Activated CD8-positive, alpha-beta T cell treated with anti-CD3 and anti-CD28 coated beads for 36 hours (primary cell): ENCODE measurements around the gene FAM20C. TPM values are rescaled to one million over a fixed set of nuclear protein-coding genes. Genes with fewer than 3 reads are reported as not detected.

Source experiments
- ATAC-seq: fragments of 200-7000 bp; cut with Tn5 transposase; one replicate; pipeline ENCODE4 v1.10.0; 2021; ENCODE audit warnings: mild to moderate bottlenecking, moderate library complexity
- CTCF ChIA-PET: fragments of 350-600 bp; sonication (Branson Sonifier 250); formaldehyde crosslinking; loops from one replicate; lab custom pipeline; 2021; ENCODE audit warnings: antibody characterized with exemption; lab: Charles Lee
- POLR2A ChIA-PET: fragments of 350-600 bp; sonication (Branson Sonifier 250); formaldehyde crosslinking; loops from one replicate; lab custom pipeline; 2021; ENCODE audit warnings: antibody characterized with exemption; lab: Charles Lee
- DNase-seq: peaks from one replicate; pipeline ENCODE4 v3.0.0-alpha.2; 2020
- H3K27ac Mint-ChIP-seq: one replicate; pipeline ENCODE4 v1.8.0; 2021; ENCODE audit warnings: mild to moderate bottlenecking, mixed read lengths
- H3K27me3 Mint-ChIP-seq: one replicate; pipeline ENCODE4 v1.8.0; 2021; ENCODE audit warnings: mixed read lengths
- H3K36me3 Mint-ChIP-seq: one replicate; pipeline ENCODE4 v1.8.0; 2021; ENCODE audit warnings: low read depth, mixed read lengths
- H3K4me1 Mint-ChIP-seq: one replicate; pipeline ENCODE4 v1.8.0; 2021; ENCODE audit warnings: low read depth, mixed read lengths
- H3K4me3 Mint-ChIP-seq: one replicate; pipeline ENCODE4 v1.8.0; 2021; ENCODE audit warnings: mild to moderate bottlenecking, moderate library complexity, mixed read lengths
- H3K9me3 Mint-ChIP-seq: one replicate; pipeline ENCODE4 v1.8.0; 2021; ENCODE audit warnings: mixed read lengths
- intact Hi-C: fragments of 100-400 bp; cut with micrococcal nuclease; formaldehyde crosslinking; loops from one replicate; pipeline ENCODE4 v1.10.0; 2022
- total RNA-seq, 2 experiments: library from RNA; stranded (reverse); gene quantifications; one replicate each; pipeline ENCODE4 v1.2.3, GENCODE V29; 2021
- TF ChIP-seq, protein P1 (sequence below): fragments of 200-600 bp; IDR thresholded peaks from one replicate; pipeline ENCODE4 v1.8.0; 2022; ENCODE audit warnings: antibody characterized with exemption, mild to moderate bottlenecking

Gene FAM20C
- total RNA-seq, 2 experiments from 2014 or later: 0.29 to 1.1 TPM

DNA sequence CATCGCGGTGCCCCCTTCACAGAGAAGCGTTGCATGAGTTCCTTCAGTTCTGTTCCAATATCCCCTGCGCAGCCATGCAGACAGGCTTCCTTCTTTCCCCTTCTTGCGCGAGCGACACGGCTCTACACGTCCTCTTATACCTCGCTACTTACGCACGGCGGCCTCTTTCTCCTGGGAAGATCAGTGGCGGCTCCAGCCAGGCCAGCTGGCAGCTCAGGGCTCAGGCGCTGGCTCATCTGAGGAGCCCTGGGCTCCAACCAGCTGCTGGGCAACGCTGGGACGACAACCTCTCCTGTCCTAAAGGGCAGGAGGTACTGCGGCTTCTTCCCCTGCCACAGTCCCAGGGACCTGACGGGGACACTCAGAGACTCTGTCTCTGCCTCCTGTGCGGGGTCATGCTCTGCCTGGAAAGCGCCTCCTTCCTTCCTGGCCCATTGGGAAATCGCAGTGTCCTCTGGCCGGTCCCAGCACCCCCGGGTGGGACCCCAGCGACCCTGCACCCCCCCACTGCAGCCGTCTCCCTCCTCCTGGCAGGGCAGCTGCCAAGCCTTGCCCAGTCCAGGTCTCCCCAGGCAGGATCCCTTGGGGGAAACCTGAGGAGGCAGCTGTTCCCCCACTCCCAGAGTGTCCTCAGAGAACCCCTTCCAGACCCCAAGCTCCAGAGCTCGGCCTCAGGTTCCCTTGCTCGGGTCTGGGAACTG, 5.0 kb upstream of the FAM20C start:
- TF ChIP-seq, protein P1, sequence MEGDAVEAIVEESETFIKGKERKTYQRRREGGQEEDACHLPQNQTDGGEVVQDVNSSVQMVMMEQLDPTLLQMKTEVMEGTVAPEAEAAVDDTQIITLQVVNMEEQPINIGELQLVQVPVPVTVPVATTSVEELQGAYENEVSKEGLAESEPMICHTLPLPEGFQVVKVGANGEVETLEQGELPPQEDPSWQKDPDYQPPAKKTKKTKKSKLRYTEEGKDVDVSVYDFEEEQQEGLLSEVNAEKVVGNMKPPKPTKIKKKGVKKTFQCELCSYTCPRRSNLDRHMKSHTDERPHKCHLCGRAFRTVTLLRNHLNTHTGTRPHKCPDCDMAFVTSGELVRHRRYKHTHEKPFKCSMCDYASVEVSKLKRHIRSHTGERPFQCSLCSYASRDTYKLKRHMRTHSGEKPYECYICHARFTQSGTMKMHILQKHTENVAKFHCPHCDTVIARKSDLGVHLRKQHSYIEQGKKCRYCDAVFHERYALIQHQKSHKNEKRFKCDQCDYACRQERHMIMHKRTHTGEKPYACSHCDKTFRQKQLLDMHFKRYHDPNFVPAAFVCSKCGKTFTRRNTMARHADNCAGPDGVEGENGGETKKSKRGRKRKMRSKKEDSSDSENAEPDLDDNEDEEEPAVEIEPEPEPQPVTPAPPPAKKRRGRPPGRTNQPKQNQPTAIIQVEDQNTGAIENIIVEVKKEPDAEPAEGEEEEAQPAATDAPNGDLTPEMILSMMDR: no peak
- CTCF ChIA-PET: no interaction called here
- H3K36me3 Mint-ChIP-seq: no peaks in the 10 kb centered on the region

DNA sequence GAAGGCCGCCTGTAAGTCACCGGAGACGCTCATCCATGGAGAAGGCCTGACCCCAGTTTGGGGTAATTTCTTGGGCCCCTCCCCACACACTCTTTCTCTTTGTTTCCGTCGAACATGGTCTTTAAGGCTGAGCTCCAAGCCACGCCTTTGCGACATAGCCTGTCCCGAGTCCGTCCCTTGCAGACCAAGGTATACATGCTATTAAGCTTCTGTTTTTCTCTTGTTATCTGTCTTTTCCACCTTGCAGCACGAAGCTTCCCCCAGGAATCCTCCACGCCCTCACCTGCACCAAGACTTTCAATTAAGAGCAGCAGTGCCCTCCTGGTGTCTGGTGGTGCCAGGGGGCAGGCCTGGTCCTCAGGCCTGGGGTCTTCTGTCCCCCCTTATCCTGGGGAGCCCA, 4.2 kb upstream of the FAM20C start:
- no peak for ATAC-seq
- Mint-ChIP-seq H3K4me3 (no peak overlapping the region), H3K4me1 (peaks cover 3% of the 10 kb centered on the region), H3K36me3 (no peaks in the 10 kb centered on the region), H3K27ac (no peak overlapping the region), H3K9me3 (no peaks in the 10 kb centered on the region), H3K27me3 (peaks cover 20% of the 10 kb centered on the region)
- intact Hi-C loops: no loop called here
- ChIA-PET CTCF (no interaction called here), POLR2A (interaction anchor here (1.5 kb wide), 1 partner anchor 38 kb away, joined by 3 read pairs; no protein-coding TSS in a partner anchor)
- no peak for DNase-seq
- TF ChIP-seq, protein P1: no peak

More for the DNA sequence above, 5.0 kb upstream of the FAM20C start:
- H3K9me3 Mint-ChIP-seq: no peaks in the 10 kb centered on the region
- no peak overlapping the region for H3K27ac Mint-ChIP-seq
- DNase-seq: no peak
- intact Hi-C loops: no loop called here
- H3K27me3 Mint-ChIP-seq: peaks cover 20% of the 10 kb centered on the region
- no peak for ATAC-seq
- H3K4me3 Mint-ChIP-seq: no peak overlapping the region
- POLR2A ChIA-PET: interaction anchor here (0.8 to 1.2 kb wide), 2 partner anchors 9 to 20 kb away, joined by 3 to 4 read pairs; no protein-coding TSS in a partner anchor
- H3K4me1 Mint-ChIP-seq: peaks cover 3% of the 10 kb centered on the region

DNA sequence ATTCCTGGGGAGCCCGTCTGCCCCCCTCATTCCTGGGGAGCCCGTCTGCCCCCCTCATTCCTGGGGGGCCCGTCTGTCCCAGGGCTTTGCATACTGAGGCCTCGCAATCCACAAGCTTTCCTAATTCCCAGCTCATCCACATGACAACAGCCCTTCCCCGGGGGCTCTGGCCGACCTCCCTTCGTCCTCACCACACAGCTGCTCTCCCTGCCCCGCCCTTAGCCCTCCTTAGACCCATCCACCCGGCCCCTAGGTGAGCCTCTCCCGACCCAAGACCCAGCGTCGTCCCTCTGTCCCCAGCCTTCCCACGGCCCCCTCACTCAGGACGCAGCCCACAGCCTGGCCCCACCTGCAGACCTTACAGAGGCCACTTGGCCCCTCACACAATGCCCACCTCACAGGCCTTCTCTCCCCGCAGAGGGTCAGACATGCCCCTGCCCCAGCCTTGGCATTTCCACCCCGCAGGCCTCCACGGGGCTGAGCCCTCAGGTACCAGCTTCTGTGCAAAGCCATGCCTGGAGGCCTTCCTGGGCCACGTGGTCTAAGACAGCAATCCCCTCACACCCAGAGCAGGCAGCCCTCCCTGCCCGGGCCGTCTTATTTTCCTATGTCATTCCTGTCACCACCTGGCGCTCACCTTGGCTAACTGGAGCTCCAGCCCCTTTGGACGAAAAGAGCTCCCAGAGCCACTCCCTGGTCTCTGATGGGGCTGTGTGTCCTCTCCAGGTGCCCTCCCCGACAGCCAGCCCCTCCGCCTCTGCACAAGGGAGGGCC, 3.5 kb upstream of the FAM20C start:
- Mint-ChIP-seq H3K9me3 (no peaks in the 10 kb centered on the region), H3K4me3 (no peak overlapping the region), H3K27me3 (peaks cover 24% of the 10 kb centered on the region), H3K4me1 (peaks cover 3% of the 10 kb centered on the region), H3K27ac (no peak overlapping the region), H3K36me3 (no peaks in the 10 kb centered on the region)
- CTCF ChIA-PET: no interaction called here
- DNase-seq (no peak), ATAC-seq (no peak)
- intact Hi-C loops: no loop called here
- POLR2A ChIA-PET: interaction anchor here (1.5 kb wide), 1 partner anchor 38 kb away, joined by 3 read pairs; no protein-coding TSS in a partner anchor
- TF ChIP-seq, protein P1: no peak

- no peak for ATAC-seq
- Mint-ChIP-seq H3K36me3 (no peaks in the 10 kb centered on the region), H3K27me3 (peaks cover 30% of the 10 kb centered on the region), H3K9me3 (no peaks in the 10 kb centered on the region), H3K4me3 (no peak overlapping the region), H3K4me1 (peaks cover 3% of the 10 kb centered on the region), H3K27ac (no peak overlapping the region)
- POLR2A ChIA-PET: interaction anchor here (1.5 kb wide), 1 partner anchor 39 kb away, joined by 3 read pairs; no protein-coding TSS in a partner anchor
- TF ChIP-seq, protein P1: no peak
- CTCF ChIA-PET: no interaction called here
- intact Hi-C loops: no loop called here
- no peak for DNase-seq
These were observed 2.7 kb upstream of the FAM20C start for GRCh38 chr7:189719-190118.
